CD4-positive, alpha-beta T cell treated with Interleukin-10 for 1 hour (primary cell): ENCODE data around the gene MACROH2A1.

Source experiments
- DNase-seq: peaks from one replicate; pipeline ENCODE4 v3.0.0-alpha.2; 2020

MACROH2A1 gene

GRCh38 chr5:135349886-135350285 lies 49.1 kb downstream of the MACROH2A1 start:
- no peak for DNase-seq

GRCh38 chr5:135349451-135349850 lies 49.6 kb downstream of the MACROH2A1 start:
- no peak for DNase-seq

- DNase-seq: no peak
Measured at GRCh38 chr5:135348918-135349317, 50.1 kb downstream of the MACROH2A1 start.

- no peak for DNase-seq
Measured at GRCh38 chr5:135347392-135347791, 51.6 kb downstream of the MACROH2A1 start.

- DNase-seq: no peak
Measured at GRCh38 chr5:135345956-135346731, 52.9 kb downstream of the MACROH2A1 start.

GRCh38 chr5:135344349-135344748 lies 54.7 kb downstream of the MACROH2A1 start:
- no peak for DNase-seq

GRCh38 chr5:135343413-135343812 lies 55.6 kb downstream of the MACROH2A1 start:
- DNase-seq: no peak

GRCh38 chr5:135342551-135342875 lies 56.5 kb downstream of the MACROH2A1 start:
- DNase-seq: no peak

GRCh38 chr5:135341696-135342550 lies 57.1 kb downstream of the MACROH2A1 start:
- DNase-seq: no peak

GRCh38 chr5:135341016-135341666 lies 57.9 kb downstream of the MACROH2A1 start:
- DNase-seq: no peak

- DNase-seq: no peak
Measured at GRCh38 chr5:135340568-135340967, 58.5 kb downstream of the MACROH2A1 start.

GRCh38 chr5:135339623-135340022 lies 59.4 kb downstream of the MACROH2A1 start:
- DNase-seq: no peak

- no peak for DNase-seq
Measured at GRCh38 chr5:135339189-135339588, 59.8 kb downstream of the MACROH2A1 start.

GRCh38 chr5:135337064-135337463 lies 62.0 kb downstream of the MACROH2A1 start:
- no peak for DNase-seq

GRCh38 chr5:135335031-135335828 lies 63.8 kb downstream of the MACROH2A1 start:
- no peak for DNase-seq

GRCh38 chr5:135333732-135334515 lies 65.1 kb downstream of the MACROH2A1 start:
- DNase-seq: no peak

GRCh38 chr5:135332519-135333150 lies 66.4 kb downstream of the MACROH2A1 start:
- DNase-seq: peak; percentile 33

GRCh38 chr5:135331612-135332011 lies 67.4 kb downstream of the MACROH2A1 start:
- DNase-seq: no peak

GRCh38 chr5:135330798-135331096 lies 68.3 kb downstream of the MACROH2A1 start:
- no peak for DNase-seq

GRCh38 chr5:135329913-135330797 lies 68.9 kb downstream of the MACROH2A1 start:
- DNase-seq: no peak
